Upper lobe of right lung (tissue), 1 donor: ENCODE data around the gene CNTNAP2. TPM values are rescaled to one million over a fixed set of nuclear protein-coding genes. Genes with fewer than 3 reads are reported as not detected.
"Not testable (repeated sequence)": the region's sequence is repeated elsewhere in the genome, so short reads cannot be mapped to it uniquely, and the experiment has no call there.

ENCODE experiments used
- ATAC-seq: fragments of 200-7000 bp; cut with Tn5 transposase; one replicate; pipeline ENCODE4 v1.9.1; 2020; ENCODE audit warnings: mild to moderate bottlenecking, moderate library complexity
- DNase-seq: peaks from one replicate; pipeline ENCODE4 v3.0.0-alpha.2; 2020
- H3K27ac ChIP-seq: fragments of 200-600 bp; one replicate; pipeline ENCODE4 v1.8.0; 2022
- H3K27me3 ChIP-seq: fragments of 200-600 bp; one replicate; pipeline ENCODE4 v1.8.0; 2022; ENCODE audit warnings: mild to moderate bottlenecking
- H3K36me3 ChIP-seq: fragments of 200-600 bp; one replicate; pipeline ENCODE4 v1.8.0; 2022
- H3K4me1 ChIP-seq: fragments of 200-600 bp; one replicate; pipeline ENCODE4 v1.8.0; 2022
- H3K4me3 ChIP-seq: fragments of 200-600 bp; one replicate; pipeline ENCODE4 v1.8.0; 2022; ENCODE audit warnings: mild to moderate bottlenecking
- H3K9me3 ChIP-seq: fragments of 200-600 bp; one replicate; pipeline ENCODE4 v1.8.0; 2022
- intact Hi-C: fragments of 100-400 bp; cut with DNase I; formaldehyde crosslinking; loops from one replicate; pipeline ENCODE4 v1.11.0; 2022
- total RNA-seq: library from RNA; stranded (reverse); fragmentation: NEBNext Ultra II Directional; extraction: Animal tissue kit (Norgen Biotek cat#: 25700); gene quantifications from one replicate; pipeline ENCODE4 v1.2.1, GENCODE V29; 2021
- TF ChIP-seq, protein P1 (sequence below): fragments of 200-600 bp; IDR thresholded peaks from one replicate; pipeline ENCODE4 v1.8.0; 2022; ENCODE audit warnings: antibody characterized with exemption
- donor health status: DM: no; HTN: yes; CAD: no; lungs with severe emphysema.

CNTNAP2 gene
- total RNA-seq, 1 donor from 2014 or later = 0.41 TPM

- ATAC-seq (no peak), DNase-seq (no peak)
- intact Hi-C loops = no loop called here
- TF ChIP-seq, protein P1, sequence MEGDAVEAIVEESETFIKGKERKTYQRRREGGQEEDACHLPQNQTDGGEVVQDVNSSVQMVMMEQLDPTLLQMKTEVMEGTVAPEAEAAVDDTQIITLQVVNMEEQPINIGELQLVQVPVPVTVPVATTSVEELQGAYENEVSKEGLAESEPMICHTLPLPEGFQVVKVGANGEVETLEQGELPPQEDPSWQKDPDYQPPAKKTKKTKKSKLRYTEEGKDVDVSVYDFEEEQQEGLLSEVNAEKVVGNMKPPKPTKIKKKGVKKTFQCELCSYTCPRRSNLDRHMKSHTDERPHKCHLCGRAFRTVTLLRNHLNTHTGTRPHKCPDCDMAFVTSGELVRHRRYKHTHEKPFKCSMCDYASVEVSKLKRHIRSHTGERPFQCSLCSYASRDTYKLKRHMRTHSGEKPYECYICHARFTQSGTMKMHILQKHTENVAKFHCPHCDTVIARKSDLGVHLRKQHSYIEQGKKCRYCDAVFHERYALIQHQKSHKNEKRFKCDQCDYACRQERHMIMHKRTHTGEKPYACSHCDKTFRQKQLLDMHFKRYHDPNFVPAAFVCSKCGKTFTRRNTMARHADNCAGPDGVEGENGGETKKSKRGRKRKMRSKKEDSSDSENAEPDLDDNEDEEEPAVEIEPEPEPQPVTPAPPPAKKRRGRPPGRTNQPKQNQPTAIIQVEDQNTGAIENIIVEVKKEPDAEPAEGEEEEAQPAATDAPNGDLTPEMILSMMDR = no peak
- Histone ChIP-seq H3K27ac (no peak overlapping the region), H3K9me3 (no peaks in the 10 kb centered on the region), H3K4me1 (no peaks in the 10 kb centered on the region), H3K27me3 (no peaks in the 10 kb centered on the region), H3K36me3 (no peaks in the 10 kb centered on the region), H3K4me3 (no peak overlapping the region)
These were observed 99.9 kb downstream of the CNTNAP2 start for GRCh38 chr7:146216396-146217041.

DNA sequence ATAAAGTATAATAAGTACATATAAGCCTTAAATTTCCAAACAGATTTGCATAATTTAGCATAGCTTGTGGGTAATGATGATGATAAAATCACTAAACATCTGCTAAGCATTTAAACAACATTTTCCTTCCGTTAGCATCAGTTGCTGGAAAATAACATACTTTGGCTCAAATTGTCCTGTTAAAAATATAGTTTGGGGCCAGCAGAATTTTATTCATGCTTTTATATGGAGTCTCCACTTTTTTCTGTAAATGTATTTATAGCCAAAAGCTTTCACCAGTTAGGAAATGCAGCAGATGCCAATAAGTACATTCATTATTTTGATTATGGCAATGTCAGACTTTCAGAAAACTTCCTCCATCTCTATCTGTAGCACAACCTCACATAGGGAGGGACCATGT, 107.2 kb downstream of the CNTNAP2 start:
- H3K27me3 ChIP-seq = no peaks in the 10 kb centered on the region
- H3K4me1 ChIP-seq = no peaks in the 10 kb centered on the region
- no peak overlapping the region for H3K27ac ChIP-seq
- no peaks in the 10 kb centered on the region for H3K36me3 ChIP-seq
- no peak for ATAC-seq
- intact Hi-C loops = no loop called here
- no peaks in the 10 kb centered on the region for H3K9me3 ChIP-seq
- no peak for DNase-seq
- no peak overlapping the region for H3K4me3 ChIP-seq
- TF ChIP-seq, protein P1 = no peak

DNA sequence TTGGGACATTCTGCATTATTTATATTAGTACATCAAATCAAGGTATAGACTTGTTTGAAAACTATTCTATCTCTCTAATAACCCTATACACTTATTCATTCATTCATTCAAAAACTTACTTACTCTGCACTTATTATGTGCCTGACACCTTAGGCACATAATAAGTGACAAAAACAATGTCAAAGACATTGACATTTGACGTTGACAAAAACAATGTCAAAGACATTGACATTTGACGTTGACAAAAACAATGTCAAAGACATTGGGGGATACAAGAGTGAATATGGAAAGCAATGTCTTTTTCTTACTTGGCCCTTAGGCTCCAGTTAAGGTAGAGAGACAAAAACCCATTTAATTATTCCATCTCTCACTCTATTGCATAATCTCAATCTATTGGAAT, 116.0 kb downstream of the CNTNAP2 start:
- Histone ChIP-seq H3K4me3 (no peak overlapping the region), H3K27me3 (no peaks in the 10 kb centered on the region), H3K4me1 (no peaks in the 10 kb centered on the region), H3K9me3 (no peaks in the 10 kb centered on the region), H3K36me3 (no peaks in the 10 kb centered on the region), H3K27ac (no peak overlapping the region)
- TF ChIP-seq, protein P1 = no peak
- intact Hi-C loops = no loop called here
- DNase-seq (no peak), ATAC-seq (no peak)

DNA sequence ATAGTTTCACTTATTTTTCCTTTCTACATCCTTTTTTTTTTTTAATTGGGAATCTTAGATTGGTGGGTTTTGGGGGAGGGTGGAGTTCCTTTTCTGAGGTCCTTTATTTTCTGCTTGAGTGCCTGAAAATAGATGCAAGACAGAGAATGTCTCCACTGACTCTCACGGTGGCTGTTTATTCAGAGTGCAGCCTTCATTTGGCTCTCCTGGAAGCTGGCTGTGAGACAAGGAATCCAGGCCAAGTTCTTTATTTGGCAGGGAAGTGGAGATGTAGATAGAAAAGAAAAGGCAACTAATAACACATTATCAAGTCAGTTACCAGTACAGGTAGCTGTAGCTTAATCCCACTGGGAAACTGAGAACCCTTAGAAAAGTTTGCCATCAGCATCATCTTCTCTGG, 118.6 kb downstream of the CNTNAP2 start:
- no peaks in the 10 kb centered on the region for H3K9me3 ChIP-seq
- H3K4me3 ChIP-seq = no peak overlapping the region
- H3K4me1 ChIP-seq = no peaks in the 10 kb centered on the region
- H3K36me3 ChIP-seq = no peaks in the 10 kb centered on the region
- TF ChIP-seq, protein P1 = no peak
- H3K27me3 ChIP-seq = no peaks in the 10 kb centered on the region
- intact Hi-C loops = no loop called here
- ATAC-seq (no peak), DNase-seq (no peak)
- H3K27ac ChIP-seq = no peak overlapping the region

DNA sequence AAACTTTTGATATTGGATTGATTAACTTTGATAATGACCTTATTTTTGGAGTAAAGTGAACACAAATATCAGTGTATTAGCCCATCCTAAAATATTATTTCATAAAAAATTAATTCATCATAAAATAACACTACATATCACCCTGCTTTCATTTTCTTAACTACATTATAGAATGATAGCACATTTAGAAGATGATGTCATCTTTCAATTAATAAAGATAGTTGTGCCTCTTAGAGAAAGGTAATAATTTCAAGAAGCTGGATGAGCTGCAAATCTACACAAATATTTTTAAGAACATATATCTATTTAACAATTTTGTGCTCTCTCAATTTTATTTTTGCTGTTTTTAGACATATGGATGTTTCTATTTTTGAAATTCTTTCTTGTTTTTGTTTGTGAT, 126.1 kb downstream of the CNTNAP2 start:
- no peaks in the 10 kb centered on the region for H3K36me3 ChIP-seq
- no peak overlapping the region for H3K27ac ChIP-seq
- H3K27me3 ChIP-seq = no peaks in the 10 kb centered on the region
- H3K9me3 ChIP-seq = no peaks in the 10 kb centered on the region
- H3K4me3 ChIP-seq = no peak overlapping the region
- TF ChIP-seq, protein P1 = no peak
- ATAC-seq = no peak
- intact Hi-C loops = no loop called here
- no peak for DNase-seq
- H3K4me1 ChIP-seq = no peaks in the 10 kb centered on the region

GRCh38 chr7:146247991-146248390, 131.4 kb downstream of the CNTNAP2 start:
- not testable (repeated sequence) for ATAC-seq, H3K4me3 ChIP-seq, DNase-seq

GRCh38 chr7:146248744-146249143, 132.1 kb downstream of the CNTNAP2 start:
- H3K36me3 ChIP-seq, ATAC-seq, H3K27ac ChIP-seq, DNase-seq, intact Hi-C loops, H3K4me3 ChIP-seq, H3K27me3 ChIP-seq, H3K4me1 ChIP-seq, H3K9me3 ChIP-seq: not testable (repeated sequence)

More at GRCh38 chr7:146247991-146248390, 131.4 kb downstream of the CNTNAP2 start:
- H3K27ac ChIP-seq, H3K9me3 ChIP-seq, intact Hi-C loops, H3K4me1 ChIP-seq, H3K36me3 ChIP-seq, H3K27me3 ChIP-seq: not testable (repeated sequence)
